GM21447 (cell line): ENCODE results near the gene LRRC4.

ENCODE experiments used
- ATAC-seq: cut with Tn5 transposase; IDR thresholded peaks from one replicate; pipeline ENCODE4 v1.9.1; 2021; ENCODE audit not compliant: unreplicated experiment

LRRC4 gene

GRCh38 chr7:128060018-128060417, 28.8 kb upstream of the LRRC4 start:
- ATAC-seq = no peak

GRCh38 chr7:128059143-128059988, 28.1 kb upstream of the LRRC4 start:
- ATAC-seq = no peak

GRCh38 chr7:128057909-128058308, 26.7 kb upstream of the LRRC4 start:
- ATAC-seq = no peak

- no peak for ATAC-seq
These were observed 25.7 kb upstream of the LRRC4 start for GRCh38 chr7:128056901-128057300.

GRCh38 chr7:128055637-128056036, 24.4 kb upstream of the LRRC4 start:
- ATAC-seq = no peak

- ATAC-seq = no peak
These were observed 23.3 kb upstream of the LRRC4 start for GRCh38 chr7:128054511-128054910.

GRCh38 chr7:128053991-128054390, 22.8 kb upstream of the LRRC4 start:
- no peak for ATAC-seq

- ATAC-seq = no peak
These were observed 21.8 kb upstream of the LRRC4 start for GRCh38 chr7:128053023-128053422.

GRCh38 chr7:128052404-128052803, 21.2 kb upstream of the LRRC4 start:
- no peak for ATAC-seq

GRCh38 chr7:128045766-128046165, 14.5 kb upstream of the LRRC4 start:
- no peak for ATAC-seq

- no peak for ATAC-seq
These were observed 13.9 kb upstream of the LRRC4 start for GRCh38 chr7:128045158-128045557.

- ATAC-seq = no peak
These were observed 12.8 kb upstream of the LRRC4 start for GRCh38 chr7:128044064-128044463.

GRCh38 chr7:128042012-128042411, 10.8 kb upstream of the LRRC4 start:
- ATAC-seq = no peak

GRCh38 chr7:128041203-128041602, 10.0 kb upstream of the LRRC4 start:
- no peak for ATAC-seq

GRCh38 chr7:128040205-128040604, 9.0 kb upstream of the LRRC4 start:
- ATAC-seq = no peak

- no peak for ATAC-seq
These were observed 8.3 kb upstream of the LRRC4 start for GRCh38 chr7:128039544-128039953.

- no peak for ATAC-seq
These were observed 6.8 kb upstream of the LRRC4 start for GRCh38 chr7:128037880-128038619.

GRCh38 chr7:128037081-128037480, 5.8 kb upstream of the LRRC4 start:
- ATAC-seq = no peak

- peak; percentile 56 for ATAC-seq
These were observed 5.1 kb upstream of the LRRC4 start for GRCh38 chr7:128036226-128036940.

- ATAC-seq = no peak
These were observed 4.5 kb upstream of the LRRC4 start for GRCh38 chr7:128035712-128036111.

GRCh38 chr7:128034825-128035224, 3.6 kb upstream of the LRRC4 start:
- ATAC-seq = no peak

GRCh38 chr7:128033246-128033645, 2.0 kb upstream of the LRRC4 start:
- ATAC-seq = no peak
